GM18498 (cell line): ENCODE measurements around the gene ACRV1.

Experiments used
- ATAC-seq: cut with Tn5 transposase; IDR thresholded peaks from one replicate; pipeline ENCODE4 v1.9.1; 2021; ENCODE audit warnings: mild to moderate bottlenecking, moderate library complexity; ENCODE audit not compliant: unreplicated experiment

The ACRV1 gene

GRCh38 chr11:125662689-125663088 lies 18.0 kb downstream of the ACRV1 start:
- ATAC-seq: no peak

DNA sequence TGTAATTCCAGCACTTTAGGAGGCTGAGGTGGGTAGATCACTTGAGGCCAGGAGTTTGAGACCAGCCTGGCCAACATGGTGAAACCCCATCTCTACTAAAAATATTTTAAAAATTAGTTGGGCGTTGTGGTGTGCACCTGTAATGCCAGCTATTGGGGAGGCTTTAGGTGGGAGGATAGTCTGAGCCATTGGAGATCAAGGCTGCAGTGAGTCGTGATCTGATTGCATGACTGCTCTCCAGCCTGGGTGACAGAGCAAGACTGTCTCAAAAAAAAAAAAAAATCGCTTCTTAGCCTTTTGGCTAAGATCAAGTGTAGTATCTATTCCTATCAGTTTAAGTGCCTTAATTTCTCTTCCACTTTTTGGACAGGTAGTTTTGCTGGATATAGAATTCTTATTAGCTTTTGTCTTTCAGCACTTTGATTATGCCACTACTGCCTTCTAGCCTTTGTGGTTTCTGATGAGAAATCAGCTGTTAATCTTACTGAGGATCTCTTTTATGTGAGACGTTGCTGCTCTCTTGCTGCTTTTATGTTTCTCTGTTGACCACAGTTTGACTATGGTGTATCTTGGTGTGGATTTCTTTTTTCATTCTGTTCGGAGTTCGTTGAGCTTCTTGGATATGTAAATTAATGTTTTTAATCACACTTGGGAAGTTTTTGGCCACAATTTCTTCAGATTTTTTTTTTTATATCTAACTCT lies 31.0 kb downstream of the ACRV1 start:
- ATAC-seq: no peak

GRCh38 chr11:125645871-125646270 lies 34.8 kb downstream of the ACRV1 start:
- no peak for ATAC-seq

- ATAC-seq: no peak
These were observed 42.3 kb downstream of the ACRV1 start for GRCh38 chr11:125638315-125638714.

- ATAC-seq: no peak
These were observed 42.8 kb downstream of the ACRV1 start for GRCh38 chr11:125637840-125638239.

- no peak for ATAC-seq
These were observed 53.3 kb downstream of the ACRV1 start for GRCh38 chr11:125627236-125627910.

DNA sequence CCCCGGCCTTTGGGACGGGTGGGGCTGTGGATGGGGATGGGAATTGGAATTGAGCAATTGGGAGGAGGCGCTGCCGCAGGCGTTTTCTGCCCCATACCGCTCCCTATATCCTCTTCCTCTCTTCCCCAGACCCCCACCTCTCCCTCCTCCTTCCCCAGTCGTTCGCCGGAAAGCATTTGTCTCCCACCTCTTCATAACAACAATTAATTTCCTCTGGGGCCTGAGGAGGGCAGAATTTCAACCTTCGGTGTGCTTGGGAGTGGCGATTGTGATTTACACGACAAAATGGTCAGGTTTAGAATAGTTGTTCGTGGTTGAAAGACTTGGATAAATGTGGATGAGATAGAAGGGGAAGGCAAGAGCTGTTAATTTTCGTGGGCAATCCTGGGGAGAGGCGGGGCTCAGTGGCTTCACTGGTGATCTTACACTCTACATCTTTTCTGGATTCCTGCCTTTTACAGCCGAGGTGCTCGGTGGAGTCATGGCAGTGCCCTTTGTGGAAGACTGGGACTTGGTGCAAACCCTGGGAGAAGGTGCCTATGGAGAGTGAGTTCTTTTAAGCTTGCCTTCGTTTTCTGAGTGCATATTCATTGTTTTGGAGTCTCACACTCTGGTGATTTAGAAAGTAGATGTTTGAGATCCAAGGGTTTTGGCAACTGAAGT lies 54.2 kb downstream of the ACRV1 start:
- peak; percentile 52 for ATAC-seq

GRCh38 chr11:125625630-125626287 lies 54.9 kb downstream of the ACRV1 start:
- ATAC-seq: peak; percentile 91

GRCh38 chr11:125625225-125625629 lies 55.4 kb downstream of the ACRV1 start:
- peak; percentile 36 for ATAC-seq

DNA sequence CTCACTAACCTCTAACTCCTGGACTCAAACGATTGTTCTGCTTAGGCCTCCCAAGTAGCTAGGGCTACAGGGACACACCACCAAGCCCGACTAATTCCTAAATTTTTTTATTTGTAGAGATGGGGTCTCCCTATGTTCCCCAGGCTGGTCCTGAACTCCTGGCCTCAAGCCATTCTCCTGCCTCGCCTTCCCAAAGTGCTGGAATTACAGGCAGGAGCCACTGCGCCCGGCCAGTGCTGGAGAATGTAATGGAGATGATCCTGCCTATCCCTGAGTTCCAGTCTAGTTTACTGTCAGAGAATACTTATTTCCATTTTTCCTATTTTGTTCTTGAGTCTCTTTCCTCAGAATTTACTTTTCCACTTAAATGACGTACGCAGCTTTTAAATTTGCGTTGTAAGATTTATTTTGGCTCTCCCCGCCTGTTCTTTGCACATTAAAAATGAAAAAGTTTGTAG lies 55.9 kb downstream of the ACRV1 start, which contains the start of gene CHEK1:
Gene CHEK1 (plus strand): TSS at position 408 of the 458 bp plus-strand sequence. CDS start 1,606 bp downstream, outside the sequence.
- no peak for ATAC-seq

DNA sequence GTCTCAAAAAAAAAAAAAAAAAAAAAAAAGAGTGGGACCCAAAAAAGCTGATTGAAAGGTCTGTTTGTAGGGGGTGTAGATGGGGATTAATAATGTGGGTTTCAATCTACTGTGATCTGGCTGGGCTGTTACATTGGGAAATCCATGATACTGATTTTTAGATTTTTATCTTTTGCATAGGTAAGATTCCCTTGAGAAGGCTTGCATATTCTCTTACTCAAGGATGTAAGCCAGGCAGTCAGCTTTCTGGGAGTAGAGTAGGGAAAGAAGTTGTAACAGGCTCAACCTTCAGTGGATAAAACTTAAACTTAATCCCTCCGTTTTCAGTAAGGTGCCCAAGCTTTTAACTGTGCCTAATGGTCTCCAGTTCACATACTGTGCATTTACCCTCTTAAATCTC lies 57.6 kb downstream of the ACRV1 start:
- ATAC-seq: no peak

DNA sequence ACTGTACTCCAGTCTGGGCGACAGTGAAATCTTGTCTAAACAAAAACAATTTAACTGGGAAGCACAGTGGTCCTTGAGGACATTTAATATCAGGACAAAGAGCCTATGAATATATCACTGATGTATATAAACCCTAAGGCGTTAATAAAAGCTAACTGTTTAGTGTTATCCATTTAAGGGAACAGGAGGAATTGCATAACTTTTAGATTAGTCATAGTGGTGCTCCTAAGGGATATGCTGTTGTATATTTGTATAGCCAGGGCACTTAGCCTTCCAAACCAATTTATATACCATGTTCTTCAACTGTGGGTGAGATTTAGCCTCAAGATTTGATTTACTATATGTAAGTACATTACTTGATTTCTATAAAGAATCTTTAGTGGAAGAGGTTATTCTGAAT lies 58.7 kb downstream of the ACRV1 start:
- ATAC-seq: no peak
